GM12878 (cell line): ENCODE results near the gene FCRL2. TPM values are rescaled to one million over a fixed set of nuclear protein-coding genes. Genes with fewer than 3 reads are reported as not detected.

Source experiments
- ATAC-seq: fragments of 200-7000 bp; cut with Tn5 transposase; 3 replicates; pipeline ENCODE4 v1.9.1; 2020; ENCODE audit warnings: mild to moderate bottlenecking, moderate library complexity
- BruUV-seq: library from RNA; stranded (reverse); fragments of 400-500 nt; replicated peaks from 2 replicates; lab custom pipeline; 2021; lab: Mats Ljungman, UMichigan
- CTCF ChIA-PET: fragments of 300-600 bp; sonication (Branson Sonifier 250); formaldehyde crosslinking; extraction: SDS; loops from one replicate; lab custom pipeline; 2021; ENCODE audit warnings: inconsistent platforms; lab: Yijun Ruan, JAX
- POLR2A ChIA-PET: fragments of 350-600 bp; formaldehyde crosslinking; extraction: SDS; loops from one replicate; lab custom pipeline; 2021; ENCODE audit warnings: inconsistent platforms; lab: Charles Lee
- RAD21 ChIA-PET: fragments of 300-600 bp; sonication (Branson Sonifier 250); formaldehyde crosslinking; loops from one replicate; lab custom pipeline; 2023; ENCODE audit warnings: antibody characterized with exemption; ENCODE audit not compliant: unreplicated experiment; lab: Charles Lee
- SMC1A ChIA-PET: fragments of 300-600 bp; sonication (Branson Sonifier 250); formaldehyde crosslinking; loops from one replicate; lab custom pipeline; 2023; ENCODE audit not compliant: unreplicated experiment, uncharacterized antibody; lab: Charles Lee
- DNase-seq: peaks from one replicate; pipeline ENCODE4 v3.0.0-alpha.2; 2011; ENCODE audit warnings: low read depth, low spot score
- FAIRE-seq: peaks from 3 replicates; lab custom pipeline; 2011; peaks lifted over from hg19 to GRCh38; lab: Jason Lieb, UNC
- H2AFZ ChIP-seq: 2 replicates; pipeline ENCODE4 v1.6.0; 2011; ENCODE audit warnings: low read depth, low read length, control low read depth; ENCODE audit not compliant: control insufficient read depth
- H3K27ac ChIP-seq: 2 replicates; pipeline ENCODE4 v1.5.1; 2011; ENCODE audit warnings: control low read depth; ENCODE audit not compliant: control insufficient read depth, insufficient read depth
- H3K27me3 ChIP-seq, 2 experiments: replicated peaks in 1 of 2; 2 replicates each; pipeline versions ENCODE4 v1.6.0 to v1.6.1; 2011; ENCODE audit warnings: low read length in 1 of 2; ENCODE audit not compliant: control insufficient read depth in 2 of 2, insufficient read depth in 2 of 2
- H3K36me3 ChIP-seq, 2 experiments: 2 replicates each; pipeline ENCODE4 v1.5.1; 2011; ENCODE audit warnings: low read length in 1 of 2; ENCODE audit not compliant: control insufficient read depth in 2 of 2, insufficient read depth in 2 of 2
- H3K4me1 ChIP-seq: 2 replicates; pipeline ENCODE4 v1.6.1; 2011; ENCODE audit warnings: mild to moderate bottlenecking, low read length, moderate library complexity, mixed read lengths; ENCODE audit not compliant: control insufficient read depth, insufficient read depth
- H3K4me2 ChIP-seq: 2 replicates; pipeline ENCODE4 v1.6.0; 2011; ENCODE audit warnings: control low read depth; ENCODE audit not compliant: control insufficient read depth, insufficient read depth
- H3K4me3 ChIP-seq: fragments of 200-600 bp; sonication (generic); 2 replicates; pipeline ENCODE4 v1.5.1; 2016
- H3K79me2 ChIP-seq: 2 replicates; pipeline ENCODE4 v1.6.0; 2011; ENCODE audit warnings: low read length; ENCODE audit not compliant: control insufficient read depth, insufficient read depth
- H3K9ac ChIP-seq: 2 replicates; pipeline ENCODE4 v1.8.0; 2011; ENCODE audit warnings: low read length, control low read depth, mixed read lengths; ENCODE audit not compliant: control insufficient read depth, insufficient read depth
- H3K9me3 ChIP-seq: replicated peaks from 3 replicates; pipeline ENCODE4 v1.5.1; 2011; ENCODE audit warnings: mild to moderate bottlenecking, low read length; ENCODE audit not compliant: control insufficient read depth, insufficient read depth
- H4K20me1 ChIP-seq: 2 replicates; pipeline ENCODE4 v1.6.0; 2011; ENCODE audit not compliant: control insufficient read depth, insufficient read depth
- BCL11A ChIP-seq: IDR thresholded peaks from 2 replicates; pipeline ENCODE4 v1.6.1; 2011; ENCODE audit warnings: low read depth, low read length
- EGR1 ChIP-seq, 2 experiments: IDR thresholded peaks; 1 replicate in 1 of 2; 2 replicates in 1 of 2; pipeline ENCODE4 v1.6.1; 2011 to 2012; ENCODE audit warnings: low read depth in 2 of 2, low read length in 2 of 2, borderline replicate concordance in 1 of 2, mild to moderate bottlenecking in 1 of 2, moderate library complexity in 1 of 2
- PRDM15 ChIP-seq: fragments of 450-650 bp; formaldehyde crosslinking; IDR thresholded peaks from 2 replicates; pipeline ENCODE4 v1.4.0; 2020; ENCODE audit warnings: mild to moderate bottlenecking, moderate library complexity
- YY1 ChIP-seq: IDR thresholded peaks from 2 replicates; pipeline ENCODE4 v1.6.1; 2011; ENCODE audit warnings: low read depth, mild to moderate bottlenecking, low read length
- ZBTB40 ChIP-seq: fragments of 450-650 bp; IDR thresholded peaks from 2 replicates; pipeline ENCODE4 v1.6.1; 2016; ENCODE audit warnings: mild to moderate bottlenecking, moderate library complexity, borderline replicate concordance
- ZNF24 ChIP-seq: fragments of 450-650 bp; IDR thresholded peaks from 2 replicates; pipeline ENCODE4 v1.6.1; 2017; ENCODE audit warnings: antibody characterized with exemption, mild to moderate bottlenecking
- in situ Hi-C: fragments of 300-500 bp; cut with MboI; formaldehyde crosslinking; loops from 9 replicates; pipeline ENCODE4 v1.14.3; 2018; ENCODE audit warnings: mixed read lengths
- intact Hi-C: fragments of 100-400 bp; cut with micrococcal nuclease; formaldehyde crosslinking; loops from one replicate; pipeline ENCODE4 v1.14.2; 2022; ENCODE audit not compliant: unreplicated experiment
- polyA plus RNA-seq, 11 experiments: library from polyadenylated mRNA; depleted of rRNA in 4 of 11; unstranded in 6 of 11; stranded (reverse) in 5 of 11; fragments of >200 nt; fragmentation: Nextera tagmentation in 4 of 11; fragmentation: Illumina TruSeq in 1 of 11; extraction: Ambion mirVana in 4 of 11; extraction: Trizol in 1 of 11; gene quantifications; 1 replicate in 1 of 11; 2 replicates in 10 of 11; pipeline versions ENCODE4 v1.2.1 to v1.2.3, GENCODE V29; 2011 to 2016; ENCODE audit warnings: inconsistent platforms in 2 of 11, missing spikeins in 2 of 11, low read depth in 1 of 11
- total RNA-seq, 4 experiments: library from RNA; depleted of rRNA in 3 of 4; stranded (reverse); fragments of >200 nt in 3 of 4; fragmentation: Illumina TruSeq in 1 of 4; extraction: Trizol in 1 of 4; gene quantifications; 2 replicates each; pipeline versions ENCODE4 v1.2.1 to v1.2.3, GENCODE V29; 2013 to 2021

Gene FCRL2
- total and polyA plus RNA-seq, 10 of the 15 experiments (the other 5 are each of a cell fraction or from before 2014, with no cell fraction given), result 0.07 to 7.3 (median 0.61) TPM

GRCh38 chr1:157711802-157712201 lies 65.1 kb downstream of the FCRL2 start:
- Histone ChIP-seq H3K27me3 (no peaks in the 10 kb centered on the region), H3K4me1 (no peaks in the 10 kb centered on the region), H4K20me1 (no peaks in the 10 kb centered on the region)
- FAIRE-seq, result no peak
- SMC1A ChIA-PET, result interaction anchor here (0.6 to 1.0 kb wide), 2 partner anchors 21 to 134 kb away, joined by 3 to 6 read pairs; no protein-coding TSS in a partner anchor
- TF ChIP-seq BCL11A, result no peak
- no peak for TF ChIP-seq EGR1 (IDR thresholded peaks at IDR 0.05; ENCODE audit: borderline replicate concordance in 1 of 2, low read depth in 2 of 2, low read length in 2 of 2)
- TF ChIP-seq PRDM15 (CRISPR knock-in tag), result no peak
- TF ChIP-seq ZBTB40, result no peak
- no peak for TF ChIP-seq ZNF24
- TF ChIP-seq YY1, result no peak
- TF ChIP-seq, all 136 proteins: peak for 0
- no peak for DNase-seq
- ChIA-PET CTCF (interaction anchor here (0.6 to 1.1 kb wide), 5 partner anchors 14 to 206 kb away, joined by 3 to 6 read pairs (median 3); no protein-coding TSS in a partner anchor), RAD21 (no interaction called here), POLR2A (no interaction called here)
- H3K79me2 ChIP-seq, result no peaks in the 10 kb centered on the region
- intact Hi-C loops, result no loop called here
- no peak overlapping the region for H3K27ac ChIP-seq
- no peak overlapping the region for H2AFZ ChIP-seq
- no TSS peak for BruUV-seq
- no peak overlapping the region for H3K4me3 ChIP-seq
- no peak overlapping the region for H3K4me2 ChIP-seq
- in situ Hi-C loops, result no loop called here
- no peaks in the 10 kb centered on the region for H3K9me3 ChIP-seq
- ATAC-seq, result no peak
- no peak overlapping the region for H3K9ac ChIP-seq
- no peaks in the 10 kb centered on the region for H3K36me3 ChIP-seq
